Measurements from ENCODE around the gene TMUB2.
A peak's percentile ranks its signal among the peaks of the same experiment; 100 is the strongest.

Gene TMUB2

GRCh38 chr17:44200478-44201155, 13.8 kb downstream of the TMUB2 start (continued):
- TF ChIP-seq, protein P1, sequence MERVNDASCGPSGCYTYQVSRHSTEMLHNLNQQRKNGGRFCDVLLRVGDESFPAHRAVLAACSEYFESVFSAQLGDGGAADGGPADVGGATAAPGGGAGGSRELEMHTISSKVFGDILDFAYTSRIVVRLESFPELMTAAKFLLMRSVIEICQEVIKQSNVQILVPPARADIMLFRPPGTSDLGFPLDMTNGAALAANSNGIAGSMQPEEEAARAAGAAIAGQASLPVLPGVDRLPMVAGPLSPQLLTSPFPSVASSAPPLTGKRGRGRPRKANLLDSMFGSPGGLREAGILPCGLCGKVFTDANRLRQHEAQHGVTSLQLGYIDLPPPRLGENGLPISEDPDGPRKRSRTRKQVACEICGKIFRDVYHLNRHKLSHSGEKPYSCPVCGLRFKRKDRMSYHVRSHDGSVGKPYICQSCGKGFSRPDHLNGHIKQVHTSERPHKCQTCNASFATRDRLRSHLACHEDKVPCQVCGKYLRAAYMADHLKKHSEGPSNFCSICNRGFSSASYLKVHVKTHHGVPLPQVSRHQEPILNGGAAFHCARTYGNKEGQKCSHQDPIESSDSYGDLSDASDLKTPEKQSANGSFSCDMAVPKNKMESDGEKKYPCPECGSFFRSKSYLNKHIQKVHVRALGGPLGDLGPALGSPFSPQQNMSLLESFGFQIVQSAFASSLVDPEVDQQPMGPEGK (tag by site-specific recombination; IDR thresholded peaks at IDR 0.05): peak; percentile 44; the same call in 1 of the 2 replicates
- TF ChIP-seq ZNF777 (tag by site-specific recombination; IDR thresholded peaks at IDR 0.05; ENCODE audit: borderline replicate concordance) (0 out of 2 replicates have a peak, but pooled peaks have one; percentile 18), BCL11B (tag by site-specific recombination; IDR thresholded peaks at IDR 0.05; ENCODE audit: low read depth) (0 out of 2 replicates have a peak, but pooled peaks have one; percentile 35), ZNF302 (tag by site-specific recombination; IDR thresholded peaks at IDR 0.05; ENCODE audit: low read depth) (no peak), ZNF501 (tag by site-specific recombination; IDR thresholded peaks at IDR 0.05) (peak; percentile 68; the same call in 1 of the 2 replicates), ZNF600 (tag by site-specific recombination; IDR thresholded peaks at IDR 0.05) (peak; percentile 83), ZNF549 (tag by site-specific recombination; IDR thresholded peaks at IDR 0.05) (no peak), ZBTB17 (tag by site-specific recombination; IDR thresholded peaks at IDR 0.05) (peak; percentile 56), ZNF830 (tag by site-specific recombination; IDR thresholded peaks at IDR 0.05; ENCODE audit: low read depth) (no peak), PRDM2 (tag by site-specific recombination; IDR thresholded peaks at IDR 0.05; ENCODE audit: borderline replicate concordance) (no peak), ZNF747 (tag by site-specific recombination; IDR thresholded peaks at IDR 0.05) (no peak), ZNF529 (tag by site-specific recombination; IDR thresholded peaks at IDR 0.05; ENCODE audit: insufficient replicate concordance) (no peak), ZSCAN23 (tag by site-specific recombination; IDR thresholded peaks at IDR 0.05) (no peak), GLI4 (tag by site-specific recombination; IDR thresholded peaks at IDR 0.05) (0 out of 2 replicates have a peak, but pooled peaks have one; percentile 18), CTCF (tag by site-specific recombination; IDR thresholded peaks at IDR 0.05) (peak; percentile 22; the same call in 1 of the 2 replicates), ZFHX2 (tag by site-specific recombination; conservative IDR thresholded peaks at IDR 0.05) (peak; percentile 63), ZFP69B (tag by site-specific recombination; IDR thresholded peaks at IDR 0.05) (peak; percentile 53; the same call in 1 of the 2 replicates), ZNF76 (tag by site-specific recombination; IDR thresholded peaks at IDR 0.05; ENCODE audit: borderline replicate concordance, low read depth) (no peak; the same call in 1 of the 2 replicates), SCRT2 (tag by site-specific recombination; IDR thresholded peaks at IDR 0.05) (peak; percentile 42; the same call in 1 of the 2 replicates)
- TF ChIP-seq, protein P2, sequence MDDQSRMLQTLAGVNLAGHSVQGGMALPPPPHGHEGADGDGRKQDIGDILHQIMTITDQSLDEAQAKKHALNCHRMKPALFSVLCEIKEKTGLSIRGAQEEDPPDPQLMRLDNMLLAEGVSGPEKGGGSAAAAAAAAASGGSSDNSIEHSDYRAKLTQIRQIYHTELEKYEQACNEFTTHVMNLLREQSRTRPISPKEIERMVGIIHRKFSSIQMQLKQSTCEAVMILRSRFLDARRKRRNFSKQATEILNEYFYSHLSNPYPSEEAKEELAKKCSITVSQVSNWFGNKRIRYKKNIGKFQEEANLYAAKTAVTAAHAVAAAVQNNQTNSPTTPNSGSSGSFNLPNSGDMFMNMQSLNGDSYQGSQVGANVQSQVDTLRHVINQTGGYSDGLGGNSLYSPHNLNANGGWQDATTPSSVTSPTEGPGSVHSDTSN (CRISPR knock-in tag; IDR thresholded peaks at IDR 0.05): peak; percentile 17; the same call in 1 of the 2 replicates
- TF ChIP-seq, protein P3, sequence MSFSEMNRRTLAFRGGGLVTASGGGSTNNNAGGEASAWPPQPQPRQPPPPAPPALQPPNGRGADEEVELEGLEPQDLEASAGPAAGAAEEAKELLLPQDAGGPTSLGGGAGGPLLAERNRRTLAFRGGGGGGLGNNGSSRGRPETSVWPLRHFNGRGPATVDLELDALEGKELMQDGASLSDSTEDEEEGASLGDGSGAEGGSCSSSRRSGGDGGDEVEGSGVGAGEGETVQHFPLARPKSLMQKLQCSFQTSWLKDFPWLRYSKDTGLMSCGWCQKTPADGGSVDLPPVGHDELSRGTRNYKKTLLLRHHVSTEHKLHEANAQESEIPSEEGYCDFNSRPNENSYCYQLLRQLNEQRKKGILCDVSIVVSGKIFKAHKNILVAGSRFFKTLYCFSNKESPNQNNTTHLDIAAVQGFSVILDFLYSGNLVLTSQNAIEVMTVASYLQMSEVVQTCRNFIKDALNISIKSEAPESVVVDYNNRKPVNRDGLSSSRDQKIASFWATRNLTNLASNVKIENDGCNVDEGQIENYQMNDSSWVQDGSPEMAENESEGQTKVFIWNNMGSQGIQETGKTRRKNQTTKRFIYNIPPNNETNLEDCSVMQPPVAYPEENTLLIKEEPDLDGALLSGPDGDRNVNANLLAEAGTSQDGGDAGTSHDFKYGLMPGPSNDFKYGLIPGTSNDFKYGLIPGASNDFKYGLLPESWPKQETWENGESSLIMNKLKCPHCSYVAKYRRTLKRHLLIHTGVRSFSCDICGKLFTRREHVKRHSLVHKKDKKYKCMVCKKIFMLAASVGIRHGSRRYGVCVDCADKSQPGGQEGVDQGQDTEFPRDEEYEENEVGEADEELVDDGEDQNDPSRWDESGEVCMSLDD (tag by site-specific recombination; IDR thresholded peaks at IDR 0.05): peak; percentile 76
- TF ChIP-seq, protein P4, sequence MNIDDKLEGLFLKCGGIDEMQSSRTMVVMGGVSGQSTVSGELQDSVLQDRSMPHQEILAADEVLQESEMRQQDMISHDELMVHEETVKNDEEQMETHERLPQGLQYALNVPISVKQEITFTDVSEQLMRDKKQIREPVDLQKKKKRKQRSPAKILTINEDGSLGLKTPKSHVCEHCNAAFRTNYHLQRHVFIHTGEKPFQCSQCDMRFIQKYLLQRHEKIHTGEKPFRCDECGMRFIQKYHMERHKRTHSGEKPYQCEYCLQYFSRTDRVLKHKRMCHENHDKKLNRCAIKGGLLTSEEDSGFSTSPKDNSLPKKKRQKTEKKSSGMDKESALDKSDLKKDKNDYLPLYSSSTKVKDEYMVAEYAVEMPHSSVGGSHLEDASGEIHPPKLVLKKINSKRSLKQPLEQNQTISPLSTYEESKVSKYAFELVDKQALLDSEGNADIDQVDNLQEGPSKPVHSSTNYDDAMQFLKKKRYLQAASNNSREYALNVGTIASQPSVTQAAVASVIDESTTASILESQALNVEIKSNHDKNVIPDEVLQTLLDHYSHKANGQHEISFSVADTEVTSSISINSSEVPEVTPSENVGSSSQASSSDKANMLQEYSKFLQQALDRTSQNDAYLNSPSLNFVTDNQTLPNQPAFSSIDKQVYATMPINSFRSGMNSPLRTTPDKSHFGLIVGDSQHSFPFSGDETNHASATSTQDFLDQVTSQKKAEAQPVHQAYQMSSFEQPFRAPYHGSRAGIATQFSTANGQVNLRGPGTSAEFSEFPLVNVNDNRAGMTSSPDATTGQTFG (tag by site-specific recombination; IDR thresholded peaks at IDR 0.05; ENCODE audit: borderline replicate concordance): no peak

All from HEK293 (cell line).